ENCODE results near the gene STK32C. TPM values are rescaled to one million over a fixed set of nuclear protein-coding genes. Genes with fewer than 3 reads are reported as not detected.

Gene STK32C
- total RNA-seq, 1 donor from 2014 or later, result 2.5 TPM

GRCh38 chr10:132206806-132207535 is 100.8 kb downstream of the STK32C start:
- TF ChIP-seq EZH2phosphoT487 (IDR thresholded peaks at IDR 0.05) (no peak), EZH2 (IDR thresholded peaks at IDR 0.05) (no peak)
- TF ChIP-seq, protein P1, sequence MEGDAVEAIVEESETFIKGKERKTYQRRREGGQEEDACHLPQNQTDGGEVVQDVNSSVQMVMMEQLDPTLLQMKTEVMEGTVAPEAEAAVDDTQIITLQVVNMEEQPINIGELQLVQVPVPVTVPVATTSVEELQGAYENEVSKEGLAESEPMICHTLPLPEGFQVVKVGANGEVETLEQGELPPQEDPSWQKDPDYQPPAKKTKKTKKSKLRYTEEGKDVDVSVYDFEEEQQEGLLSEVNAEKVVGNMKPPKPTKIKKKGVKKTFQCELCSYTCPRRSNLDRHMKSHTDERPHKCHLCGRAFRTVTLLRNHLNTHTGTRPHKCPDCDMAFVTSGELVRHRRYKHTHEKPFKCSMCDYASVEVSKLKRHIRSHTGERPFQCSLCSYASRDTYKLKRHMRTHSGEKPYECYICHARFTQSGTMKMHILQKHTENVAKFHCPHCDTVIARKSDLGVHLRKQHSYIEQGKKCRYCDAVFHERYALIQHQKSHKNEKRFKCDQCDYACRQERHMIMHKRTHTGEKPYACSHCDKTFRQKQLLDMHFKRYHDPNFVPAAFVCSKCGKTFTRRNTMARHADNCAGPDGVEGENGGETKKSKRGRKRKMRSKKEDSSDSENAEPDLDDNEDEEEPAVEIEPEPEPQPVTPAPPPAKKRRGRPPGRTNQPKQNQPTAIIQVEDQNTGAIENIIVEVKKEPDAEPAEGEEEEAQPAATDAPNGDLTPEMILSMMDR (IDR thresholded peaks at IDR 0.05), result no peak
- H3K4me1 Mint-ChIP-seq, result no peaks in the 10 kb centered on the region

GRCh38 chr10:132206377-132206745 is 101.4 kb downstream of the STK32C start:
- Mint-ChIP-seq H3K36me3 (no peaks in the 10 kb centered on the region), H3K4me3 (no peak overlapping the region)
- no peak overlapping the region for H2AFZ ChIP-seq (replicated peaks)

More at GRCh38 chr10:132206806-132207535, 100.8 kb downstream of the STK32C start:
- Mint-ChIP-seq H3K27me3 (ENCODE audit: insufficient read depth, low read depth) (peaks cover 6% of the 10 kb centered on the region), H3K9me3 (peaks cover under 1% of the 10 kb centered on the region), H3K36me3 (no peaks in the 10 kb centered on the region), H3K27ac (peak overlapping the region; percentile 78), H3K4me3 (peak overlapping the region; percentile 53)
- Histone ChIP-seq H3K79me2 (ENCODE audit: low read depth) (no peaks in the 10 kb centered on the region), H2AFZ (replicated peaks) (no peak overlapping the region), H3K36me3 (no peaks in the 10 kb centered on the region), H3K4me3 (no peak overlapping the region), H3K27ac (no peak overlapping the region), H3K9me3 (ENCODE audit: low read depth) (no peaks in the 10 kb centered on the region), H4K20me1 (ENCODE audit: low read depth) (no peaks in the 10 kb centered on the region), H3F3A (ENCODE audit: low read depth) (no peaks in the 10 kb centered on the region), H3K4me2 (no peak overlapping the region), H3K9ac (no peak overlapping the region), H3K4me1 (no peaks in the 10 kb centered on the region), H3K27me3 (no peaks in the 10 kb centered on the region)
- no peak for DNase-seq (ENCODE audit: low spot score)

GRCh38 chr10:132205650-132206376 is 101.9 kb downstream of the STK32C start:
- H3F3A ChIP-seq (ENCODE audit: low read depth), result no peaks in the 10 kb centered on the region
- no peak overlapping the region for H3K27ac Mint-ChIP-seq
- TF ChIP-seq, protein P1 (IDR thresholded peaks at IDR 0.05), result no peak
- TF ChIP-seq EZH2 (IDR thresholded peaks at IDR 0.05), result no peak
- TF ChIP-seq EZH2phosphoT487 (IDR thresholded peaks at IDR 0.05), result no peak
- H3K27me3 ChIP-seq, result no peaks in the 10 kb centered on the region
- H3K27me3 Mint-ChIP-seq (ENCODE audit: insufficient read depth, low read depth), result peaks cover 6% of the 10 kb centered on the region
- H2AFZ ChIP-seq (replicated peaks), result no peak overlapping the region
- H3K36me3 Mint-ChIP-seq, result no peaks in the 10 kb centered on the region
- H3K9me3 ChIP-seq (ENCODE audit: low read depth), result no peaks in the 10 kb centered on the region
- DNase-seq (ENCODE audit: low spot score), result no peak
- no peak overlapping the region for H3K27ac ChIP-seq
- no peaks in the 10 kb centered on the region for H3K36me3 ChIP-seq
- H3K9ac ChIP-seq, result no peak overlapping the region
- H3K4me3 ChIP-seq, result no peak overlapping the region
- H3K79me2 ChIP-seq (ENCODE audit: low read depth), result no peaks in the 10 kb centered on the region
- no peaks in the 10 kb centered on the region for H3K4me1 ChIP-seq
- no peak overlapping the region for H3K4me3 Mint-ChIP-seq
- no peaks in the 10 kb centered on the region for H3K4me1 Mint-ChIP-seq
- no peak overlapping the region for H3K4me2 ChIP-seq
- no peaks in the 10 kb centered on the region for H3K9me3 Mint-ChIP-seq
- H4K20me1 ChIP-seq (ENCODE audit: low read depth), result no peaks in the 10 kb centered on the region

More at GRCh38 chr10:132206377-132206745, 101.4 kb downstream of the STK32C start:
- no peaks in the 10 kb centered on the region for H3K79me2 ChIP-seq (ENCODE audit: low read depth)
- H3K9me3 Mint-ChIP-seq, result no peaks in the 10 kb centered on the region
- no peaks in the 10 kb centered on the region for H3K4me1 Mint-ChIP-seq
- no peak overlapping the region for H3K4me3 ChIP-seq
- H3K27ac Mint-ChIP-seq, result no peak overlapping the region
- peaks cover 6% of the 10 kb centered on the region for H3K27me3 Mint-ChIP-seq (ENCODE audit: insufficient read depth, low read depth)
- no peak for DNase-seq (ENCODE audit: low spot score)
- H3K4me1 ChIP-seq, result no peaks in the 10 kb centered on the region
- TF ChIP-seq, protein P1 (IDR thresholded peaks at IDR 0.05), result no peak
- no peak for TF ChIP-seq EZH2 (IDR thresholded peaks at IDR 0.05)
- no peak for TF ChIP-seq EZH2phosphoT487 (IDR thresholded peaks at IDR 0.05)
- H4K20me1 ChIP-seq (ENCODE audit: low read depth), result no peaks in the 10 kb centered on the region
- no peak overlapping the region for H3K27ac ChIP-seq
- H3K36me3 ChIP-seq, result no peaks in the 10 kb centered on the region
- H3K9me3 ChIP-seq (ENCODE audit: low read depth), result no peaks in the 10 kb centered on the region
- H3K4me2 ChIP-seq, result no peak overlapping the region
- H3K9ac ChIP-seq, result no peak overlapping the region
- no peaks in the 10 kb centered on the region for H3K27me3 ChIP-seq
- no peaks in the 10 kb centered on the region for H3F3A ChIP-seq (ENCODE audit: low read depth)

Data from neural progenitor cell (in vitro differentiated cells).